Transverse colon (tissue), 4 donors: ENCODE results near the gene BORCS5.

ENCODE experiments used
- EP300 ChIP-seq: sonication (generic); formaldehyde crosslinking; IDR thresholded peaks from one replicate; pipeline ENCODE4 v1.6.1; 2017; ENCODE audit warnings: antibody characterized with exemption, low read depth
- POLR2A ChIP-seq: fragments of 450-650 bp; IDR thresholded peaks from one replicate; pipeline ENCODE4 v1.6.1; 2016; ENCODE audit warnings: antibody characterized with exemption, mild to moderate bottlenecking, moderate library complexity
- POLR2AphosphoS5 ChIP-seq, 3 donors: sonication (generic); formaldehyde crosslinking; IDR thresholded peaks; one replicate each; pipeline ENCODE4 v1.6.1; 2016; ENCODE audit warnings: antibody characterized with exemption in 3 of 3
- TF ChIP-seq, protein P1 (sequence below), 5 experiments: fragments of 200-600 bp in 3 of 5; fragments of 450-650 bp in 2 of 5; sonication (generic) in 3 of 5; IDR thresholded peaks; 1 replicate in 2 of 5; 2 replicates in 3 of 5; pipeline ENCODE4 v1.5.1; 2016 to 2017; ENCODE audit warnings: antibody characterized with exemption in 5 of 5, inconsistent platforms in 3 of 5, mild to moderate bottlenecking in 2 of 5, moderate library complexity in 1 of 5

DNA sequence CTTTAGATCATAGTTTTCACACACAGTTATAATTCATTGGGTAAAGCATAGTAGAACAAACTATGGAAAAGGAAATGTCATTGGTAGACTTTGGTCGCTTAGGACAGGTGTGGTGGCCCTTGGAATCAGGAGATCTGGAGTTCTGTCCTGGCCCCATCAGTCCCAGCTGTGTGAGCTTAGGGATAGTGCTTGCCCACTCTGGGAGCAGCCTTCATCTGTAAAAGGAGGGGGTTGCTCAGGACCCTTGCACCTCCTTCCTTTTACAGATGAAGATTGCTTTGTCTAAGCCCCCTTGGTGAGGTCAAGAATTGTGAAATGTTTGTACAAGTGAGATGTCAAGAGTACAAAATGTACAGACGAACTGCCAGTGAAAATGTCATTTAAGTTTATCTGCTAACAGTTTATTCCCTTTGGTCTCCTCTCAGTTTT is 93.2 kb downstream of the BORCS5 start:
- TF ChIP-seq, protein P1, sequence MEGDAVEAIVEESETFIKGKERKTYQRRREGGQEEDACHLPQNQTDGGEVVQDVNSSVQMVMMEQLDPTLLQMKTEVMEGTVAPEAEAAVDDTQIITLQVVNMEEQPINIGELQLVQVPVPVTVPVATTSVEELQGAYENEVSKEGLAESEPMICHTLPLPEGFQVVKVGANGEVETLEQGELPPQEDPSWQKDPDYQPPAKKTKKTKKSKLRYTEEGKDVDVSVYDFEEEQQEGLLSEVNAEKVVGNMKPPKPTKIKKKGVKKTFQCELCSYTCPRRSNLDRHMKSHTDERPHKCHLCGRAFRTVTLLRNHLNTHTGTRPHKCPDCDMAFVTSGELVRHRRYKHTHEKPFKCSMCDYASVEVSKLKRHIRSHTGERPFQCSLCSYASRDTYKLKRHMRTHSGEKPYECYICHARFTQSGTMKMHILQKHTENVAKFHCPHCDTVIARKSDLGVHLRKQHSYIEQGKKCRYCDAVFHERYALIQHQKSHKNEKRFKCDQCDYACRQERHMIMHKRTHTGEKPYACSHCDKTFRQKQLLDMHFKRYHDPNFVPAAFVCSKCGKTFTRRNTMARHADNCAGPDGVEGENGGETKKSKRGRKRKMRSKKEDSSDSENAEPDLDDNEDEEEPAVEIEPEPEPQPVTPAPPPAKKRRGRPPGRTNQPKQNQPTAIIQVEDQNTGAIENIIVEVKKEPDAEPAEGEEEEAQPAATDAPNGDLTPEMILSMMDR (IDR thresholded peaks at IDR 0.05): no peak
- no peak for TF ChIP-seq POLR2A
- TF ChIP-seq POLR2AphosphoS5 (IDR thresholded peaks at IDR 0.05): no peak
- no peak for TF ChIP-seq EP300
